Nephron (organoid): Measurements from ENCODE around the gene TUBB1.

Source experiments
- H3K27ac Mint-ChIP-seq, 3 experiments: 2 replicates each; pipeline ENCODE4 v1.8.0; 2020; ENCODE audit warnings: mixed read lengths in 3 of 3, mild to moderate bottlenecking in 2 of 3, moderate library complexity in 1 of 3
- H3K27me3 Mint-ChIP-seq: 2 replicates; pipeline ENCODE4 v1.8.0; 2021; ENCODE audit warnings: low read depth, mild to moderate bottlenecking, moderate library complexity, mixed read lengths
- H3K36me3 Mint-ChIP-seq: 2 replicates; pipeline ENCODE4 v1.8.0; 2020; ENCODE audit warnings: low read depth, mixed read lengths
- H3K4me1 Mint-ChIP-seq: 2 replicates; pipeline ENCODE4 v1.8.0; 2020; ENCODE audit warnings: mixed read lengths
- H3K4me3 Mint-ChIP-seq, 3 experiments: 2 replicates each; pipeline ENCODE4 v1.8.0; 2020; ENCODE audit warnings: mild to moderate bottlenecking in 3 of 3, mixed read lengths in 3 of 3, moderate library complexity in 2 of 3
- H3K9me3 Mint-ChIP-seq: 2 replicates; pipeline ENCODE4 v1.8.0; 2020; ENCODE audit warnings: mixed read lengths
- TF ChIP-seq, protein P1 (sequence below), 3 experiments: fragments of 200-600 bp; sonication (generic); IDR thresholded peaks; one replicate each; pipeline ENCODE4 v1.5.0; 2021; ENCODE audit warnings: antibody characterized with exemption in 3 of 3; ENCODE audit not compliant: unreplicated experiment in 3 of 3

TUBB1 gene

DNA sequence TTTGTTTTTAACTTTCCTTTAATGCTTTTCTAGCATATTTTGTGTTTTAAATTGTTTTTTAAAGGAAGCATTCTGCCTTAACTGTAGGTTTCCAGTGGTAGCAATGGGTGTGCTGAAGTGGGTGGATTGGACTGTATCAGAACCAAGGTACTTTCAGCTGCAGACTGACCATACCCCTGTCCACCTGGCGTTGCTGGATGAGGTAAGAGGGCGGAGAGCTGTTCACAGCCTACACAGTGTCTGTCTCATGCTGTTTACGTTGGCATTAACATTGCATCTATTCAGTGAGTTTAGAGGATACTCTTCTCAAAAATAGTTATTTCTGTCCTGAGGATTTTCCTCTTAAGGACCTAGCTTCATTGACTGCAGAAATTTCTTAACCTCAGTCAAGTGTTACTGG lies 26.3 kb upstream of the TUBB1 start:
- Mint-ChIP-seq H3K27me3 (no peaks in the 10 kb centered on the region), H3K27ac (no peak overlapping the region), H3K9me3 (no peaks in the 10 kb centered on the region), H3K4me1 (peaks cover 5% of the 10 kb centered on the region), H3K36me3 (peaks cover 83% of the 10 kb centered on the region), H3K4me3 (no peak overlapping the region)
- TF ChIP-seq, protein P1, sequence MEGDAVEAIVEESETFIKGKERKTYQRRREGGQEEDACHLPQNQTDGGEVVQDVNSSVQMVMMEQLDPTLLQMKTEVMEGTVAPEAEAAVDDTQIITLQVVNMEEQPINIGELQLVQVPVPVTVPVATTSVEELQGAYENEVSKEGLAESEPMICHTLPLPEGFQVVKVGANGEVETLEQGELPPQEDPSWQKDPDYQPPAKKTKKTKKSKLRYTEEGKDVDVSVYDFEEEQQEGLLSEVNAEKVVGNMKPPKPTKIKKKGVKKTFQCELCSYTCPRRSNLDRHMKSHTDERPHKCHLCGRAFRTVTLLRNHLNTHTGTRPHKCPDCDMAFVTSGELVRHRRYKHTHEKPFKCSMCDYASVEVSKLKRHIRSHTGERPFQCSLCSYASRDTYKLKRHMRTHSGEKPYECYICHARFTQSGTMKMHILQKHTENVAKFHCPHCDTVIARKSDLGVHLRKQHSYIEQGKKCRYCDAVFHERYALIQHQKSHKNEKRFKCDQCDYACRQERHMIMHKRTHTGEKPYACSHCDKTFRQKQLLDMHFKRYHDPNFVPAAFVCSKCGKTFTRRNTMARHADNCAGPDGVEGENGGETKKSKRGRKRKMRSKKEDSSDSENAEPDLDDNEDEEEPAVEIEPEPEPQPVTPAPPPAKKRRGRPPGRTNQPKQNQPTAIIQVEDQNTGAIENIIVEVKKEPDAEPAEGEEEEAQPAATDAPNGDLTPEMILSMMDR (IDR thresholded peaks at IDR 0.05; ENCODE audit: unreplicated experiment in 3 of 3) = no peak

DNA sequence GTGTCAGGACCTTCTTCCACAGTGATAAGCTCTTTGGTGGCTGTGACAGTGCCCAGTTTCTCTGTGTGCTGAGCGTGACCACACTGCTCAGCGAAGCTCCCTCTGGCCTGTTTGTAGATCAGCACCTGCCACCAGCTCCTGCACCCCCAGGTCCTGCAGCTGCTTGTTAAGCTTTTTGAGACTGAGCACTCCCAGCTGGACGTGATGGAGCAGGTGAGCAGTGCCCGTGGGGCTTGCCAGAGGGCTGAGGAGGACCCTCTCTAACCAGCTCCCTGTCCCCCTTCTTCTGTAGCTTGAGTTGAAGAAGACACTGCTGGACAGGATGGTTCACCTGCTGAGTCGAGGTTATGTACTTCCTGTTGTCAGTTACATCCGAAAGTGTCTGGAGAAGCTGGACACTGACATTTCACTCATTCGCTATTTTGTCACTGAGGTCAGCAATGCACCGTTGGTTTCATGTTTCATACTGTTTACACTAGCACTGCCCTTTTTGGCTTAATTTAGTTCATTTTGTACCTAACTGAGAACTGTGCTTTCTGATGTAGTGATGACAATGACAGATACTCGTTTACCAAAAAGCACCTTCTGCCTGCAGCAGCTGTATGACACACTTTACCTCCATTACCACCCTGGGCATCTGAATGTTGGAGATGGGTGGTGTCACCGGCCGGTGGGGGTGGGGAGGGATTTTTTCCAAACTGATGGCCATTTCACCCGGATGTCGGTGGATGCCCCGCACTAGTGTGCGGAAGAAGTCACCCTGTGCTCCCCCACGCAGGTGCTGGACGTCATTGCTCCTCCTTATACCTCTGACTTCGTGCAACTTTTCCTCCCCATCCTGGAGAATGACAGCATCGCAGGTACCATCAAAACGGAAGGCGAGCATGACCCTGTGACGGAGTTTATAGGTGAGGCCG lies 25.6 kb upstream of the TUBB1 start:
- TF ChIP-seq, protein P1 (IDR thresholded peaks at IDR 0.05; ENCODE audit: unreplicated experiment in 3 of 3) = no peak
- Mint-ChIP-seq H3K4me3 (no peak overlapping the region), H3K27ac (peak overlapping the region in 1 of 3 experiments; percentile 53), H3K9me3 (no peaks in the 10 kb centered on the region), H3K4me1 (peaks cover 5% of the 10 kb centered on the region), H3K36me3 (peaks cover 80% of the 10 kb centered on the region), H3K27me3 (no peaks in the 10 kb centered on the region)

DNA sequence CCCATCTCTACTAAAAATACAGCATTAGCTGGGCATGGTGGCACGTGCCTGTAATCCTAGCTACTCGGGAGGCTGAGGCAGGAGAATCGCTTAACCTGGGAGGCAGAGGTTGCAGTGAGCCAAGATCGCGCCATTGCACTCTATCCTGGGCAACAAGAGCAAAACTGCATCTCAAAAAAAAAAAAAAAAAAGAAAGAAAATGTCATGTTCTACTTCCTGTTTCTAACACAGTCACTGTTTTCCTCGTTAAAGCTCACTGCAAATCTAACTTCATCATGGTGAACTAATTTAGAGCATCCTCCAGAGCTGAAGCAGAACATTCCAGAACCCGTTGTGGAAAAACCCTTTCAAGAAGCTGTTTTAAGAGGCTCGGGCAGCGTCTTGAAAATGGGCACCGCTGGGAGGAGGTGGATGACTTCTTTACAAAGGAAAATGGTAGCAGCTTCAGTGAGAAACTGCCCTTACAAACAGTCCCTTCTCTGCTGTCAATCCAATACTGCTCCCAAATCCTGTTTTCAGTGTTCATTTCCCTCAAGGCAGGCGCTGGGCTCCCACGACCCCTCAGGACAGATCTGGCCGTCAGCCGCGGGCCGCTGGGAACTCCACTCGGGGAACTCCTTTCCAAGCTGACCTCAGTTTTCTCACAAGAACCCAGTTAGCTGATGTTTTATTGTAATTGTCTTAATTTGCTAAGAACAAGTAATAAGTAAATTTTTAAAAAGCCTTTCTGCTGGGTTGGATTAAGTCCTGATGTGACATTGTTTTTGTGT lies 24.7 kb upstream of the TUBB1 start:
- Mint-ChIP-seq H3K4me3 (no peak overlapping the region), H3K9me3 (no peaks in the 10 kb centered on the region), H3K36me3 (peaks cover 74% of the 10 kb centered on the region), H3K4me1 (peaks cover 5% of the 10 kb centered on the region), H3K27me3 (no peaks in the 10 kb centered on the region), H3K27ac (peak overlapping the region in 1 of 3 experiments; percentile 96)
- TF ChIP-seq, protein P1 (IDR thresholded peaks at IDR 0.05; ENCODE audit: unreplicated experiment in 3 of 3) = no peak

DNA sequence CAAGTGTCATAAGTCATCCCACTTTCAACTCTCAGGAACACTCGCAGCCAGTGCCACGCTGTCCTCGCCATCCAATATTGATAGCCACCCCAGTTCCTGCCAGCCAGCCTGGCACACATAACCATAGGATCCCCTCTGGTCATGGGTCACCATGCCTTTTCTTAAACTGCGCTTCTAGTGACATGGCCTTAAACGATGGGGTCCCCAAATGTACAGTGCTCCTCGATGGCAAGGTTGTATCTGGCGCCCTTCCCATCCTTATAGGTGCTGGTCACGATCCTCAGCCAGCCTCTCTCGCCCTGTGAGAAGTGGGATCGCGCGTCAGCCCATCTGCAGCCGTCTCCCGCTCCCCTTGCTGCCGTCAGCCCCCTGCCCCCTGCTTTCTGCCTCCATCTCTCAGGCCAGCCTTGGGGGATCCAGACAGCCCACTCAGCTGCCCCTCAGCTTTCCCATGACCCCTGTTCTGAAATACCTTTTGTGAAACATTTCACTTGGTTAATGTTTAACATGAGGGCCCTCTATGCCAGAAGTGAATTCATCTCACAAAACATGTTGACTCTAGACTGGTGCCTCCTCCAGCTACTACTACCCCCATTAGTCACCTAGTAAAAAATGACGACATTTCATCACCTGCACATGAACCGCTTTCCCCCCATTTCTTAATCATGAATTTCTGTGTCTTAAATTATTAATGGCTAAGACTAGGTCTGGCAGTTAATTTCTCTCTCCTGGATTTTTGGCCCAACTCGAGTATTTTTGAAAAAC lies 23.6 kb upstream of the TUBB1 start:
- Mint-ChIP-seq H3K9me3 (no peaks in the 10 kb centered on the region), H3K4me1 (peaks cover 5% of the 10 kb centered on the region), H3K27ac (peak overlapping the region; percentile 50 to 96 (median 80)), H3K4me3 (peak overlapping the region in 1 of 3 experiments; percentile 60), H3K27me3 (no peaks in the 10 kb centered on the region), H3K36me3 (peaks cover 70% of the 10 kb centered on the region)
- TF ChIP-seq, protein P1 (IDR thresholded peaks at IDR 0.05; ENCODE audit: unreplicated experiment in 3 of 3) = no peak

DNA sequence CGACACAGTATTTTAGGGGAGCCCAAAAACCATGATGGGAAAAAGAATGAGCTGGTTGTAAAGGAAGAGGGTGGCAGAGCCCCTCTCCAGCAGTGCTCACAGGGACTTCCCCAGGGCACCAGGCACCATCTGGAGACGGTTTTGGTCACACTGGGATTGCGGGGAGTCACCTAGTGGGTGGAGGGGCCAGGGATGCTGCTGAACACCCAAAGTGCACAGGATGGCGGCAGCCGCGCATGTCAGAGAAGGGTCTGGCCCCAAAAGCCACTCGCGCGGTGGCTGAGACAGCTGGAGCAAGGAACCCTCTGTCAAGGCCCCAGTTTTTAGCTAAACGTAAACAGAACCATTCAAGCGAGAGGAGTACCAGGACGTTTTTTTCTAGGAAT lies 23.0 kb upstream of the TUBB1 start:
- H3K36me3 Mint-ChIP-seq = peaks cover 66% of the 10 kb centered on the region
- peaks cover 5% of the 10 kb centered on the region for H3K4me1 Mint-ChIP-seq
- no peaks in the 10 kb centered on the region for H3K9me3 Mint-ChIP-seq
- no peaks in the 10 kb centered on the region for H3K27me3 Mint-ChIP-seq
- H3K27ac Mint-ChIP-seq = peak overlapping the region; percentile 50 to 96 (median 80)
- no peak overlapping the region for H3K4me3 Mint-ChIP-seq
- TF ChIP-seq, protein P1 (IDR thresholded peaks at IDR 0.05; ENCODE audit: unreplicated experiment in 3 of 3) = no peak
